Measurements from ENCODE around the gene NLRP11.

Gene NLRP11

GRCh38 chr19:55831846-55832245 lies at the start of gene NLRP11:
Gene NLRP11, minus strand, starts transcription at chr19:55831999. Its CDS starts 13,825 bp downstream, at chr19:55818174.
- DNase-seq (ENCODE audit: low read depth in 1 of 2, low spot score in 1 of 2): no peak

DNA sequence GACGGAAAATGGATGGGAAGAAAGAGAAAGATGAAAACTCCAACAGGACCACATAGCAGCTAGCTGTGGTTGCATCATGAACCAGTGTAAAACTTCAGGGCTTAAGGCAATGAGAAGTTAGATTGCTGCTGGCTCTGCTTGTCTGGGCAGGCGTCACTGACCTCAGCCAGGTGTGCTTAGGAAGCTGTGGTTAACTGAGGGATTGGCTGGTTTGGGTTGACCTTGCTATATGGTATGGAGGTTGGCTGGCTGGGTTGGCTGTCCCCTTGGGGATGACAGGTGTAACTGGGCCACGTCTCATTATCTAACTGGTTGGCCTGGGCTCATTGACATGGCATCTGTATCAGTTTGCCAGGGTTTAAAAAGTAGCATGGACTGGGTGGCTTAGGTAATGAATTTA lies 45.4 kb upstream of the NLRP11 start:
- no peak for DNase-seq (ENCODE audit: low read depth in 1 of 2, low spot score in 1 of 2)

- DNase-seq (ENCODE audit: low read depth in 1 of 2, low spot score in 1 of 2): no peak
Observed at GRCh38 chr19:55870736-55871135, 38.9 kb upstream of the NLRP11 start.

DNA sequence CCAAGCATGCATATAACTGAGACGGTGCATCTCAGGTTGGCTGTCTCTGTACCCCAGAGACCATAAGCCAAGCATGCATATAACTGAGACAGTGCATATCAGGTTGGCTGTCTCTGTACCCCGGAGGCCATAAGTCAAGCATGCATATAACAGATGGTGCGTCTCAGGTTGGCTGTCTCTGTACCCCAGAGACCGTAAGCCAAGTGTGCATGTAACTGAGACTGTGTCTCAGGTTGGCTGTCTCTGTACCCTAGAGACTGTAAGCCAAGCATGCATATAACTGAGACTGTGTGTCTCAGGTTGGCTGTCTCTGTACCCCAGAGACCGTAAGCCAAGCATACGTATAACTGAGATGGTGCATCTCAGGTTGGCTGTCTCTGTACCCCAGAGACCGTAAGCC lies 35.3 kb upstream of the NLRP11 start:
- DNase-seq (ENCODE audit: low read depth in 1 of 2, low spot score in 1 of 2): no peak

- DNase-seq (ENCODE audit: low read depth in 1 of 2, low spot score in 1 of 2): no peak
Observed at GRCh38 chr19:55866521-55866920, 34.7 kb upstream of the NLRP11 start.

DNA sequence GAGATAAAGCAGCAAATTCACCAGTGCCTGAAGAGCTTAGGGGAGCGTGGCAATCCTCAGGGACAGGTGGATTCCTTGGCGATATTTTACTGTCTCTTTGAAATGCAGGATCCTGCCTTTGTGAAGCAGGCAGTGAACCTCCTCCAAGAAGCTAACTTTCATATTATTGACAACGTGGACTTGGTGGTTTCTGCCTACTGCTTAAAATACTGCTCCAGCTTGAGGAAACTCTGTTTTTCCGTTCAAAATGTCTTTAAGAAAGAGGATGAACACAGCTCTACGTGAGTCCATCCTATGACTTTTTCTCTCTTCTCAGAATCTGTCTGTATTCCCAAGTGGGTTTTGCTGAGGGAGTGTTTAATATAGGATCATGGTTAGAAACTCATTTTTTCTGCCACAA lies 27.2 kb upstream of the NLRP11 start:
- no peak for DNase-seq (ENCODE audit: low read depth in 1 of 2, low spot score in 1 of 2)

DNA sequence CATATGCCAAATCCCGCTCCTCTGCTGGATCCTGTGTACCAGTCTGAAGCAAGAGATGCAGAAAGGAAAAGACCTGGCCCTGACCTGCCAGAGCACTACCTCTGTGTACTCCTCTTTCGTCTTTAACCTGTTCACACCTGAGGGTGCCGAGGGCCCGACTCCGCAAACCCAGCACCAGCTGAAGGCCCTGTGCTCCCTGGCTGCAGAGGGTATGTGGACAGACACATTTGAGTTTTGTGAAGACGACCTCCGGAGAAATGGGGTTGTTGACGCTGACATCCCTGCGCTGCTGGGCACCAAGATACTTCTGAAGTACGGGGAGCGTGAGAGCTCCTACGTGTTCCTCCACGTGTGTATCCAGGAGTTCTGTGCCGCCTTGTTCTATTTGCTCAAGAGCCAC lies 26.6 kb upstream of the NLRP11 start:
- no peak for DNase-seq (ENCODE audit: low read depth in 1 of 2, low spot score in 1 of 2)

GRCh38 chr19:55857974-55858373 lies 26.2 kb upstream of the NLRP11 start:
- DNase-seq (ENCODE audit: low read depth in 1 of 2, low spot score in 1 of 2): no peak

- no peak for DNase-seq (ENCODE audit: low read depth in 1 of 2, low spot score in 1 of 2)
Observed at GRCh38 chr19:55857149-55857548, 25.4 kb upstream of the NLRP11 start.

DNA sequence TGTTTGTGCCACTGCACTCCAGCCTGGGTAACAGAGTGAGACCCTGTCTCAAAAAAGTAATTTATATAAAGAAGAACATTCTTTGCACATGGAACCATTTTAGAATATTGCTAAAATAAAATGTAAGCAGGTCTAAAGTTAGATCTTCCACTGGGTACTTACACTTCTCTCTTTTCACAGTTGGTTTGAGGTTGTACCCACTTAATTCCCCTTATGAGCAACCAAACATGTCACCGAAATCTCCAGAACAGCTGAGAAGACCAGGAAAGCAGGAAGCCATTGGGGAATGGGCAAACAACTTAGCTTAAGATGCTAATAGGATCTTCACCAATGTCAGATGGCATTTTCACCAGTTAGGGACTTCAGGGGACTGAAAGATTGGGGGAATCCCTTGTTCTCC lies 23.4 kb upstream of the NLRP11 start:
- DNase-seq (ENCODE audit: low read depth in 1 of 2, low spot score in 1 of 2): no peak

DNA sequence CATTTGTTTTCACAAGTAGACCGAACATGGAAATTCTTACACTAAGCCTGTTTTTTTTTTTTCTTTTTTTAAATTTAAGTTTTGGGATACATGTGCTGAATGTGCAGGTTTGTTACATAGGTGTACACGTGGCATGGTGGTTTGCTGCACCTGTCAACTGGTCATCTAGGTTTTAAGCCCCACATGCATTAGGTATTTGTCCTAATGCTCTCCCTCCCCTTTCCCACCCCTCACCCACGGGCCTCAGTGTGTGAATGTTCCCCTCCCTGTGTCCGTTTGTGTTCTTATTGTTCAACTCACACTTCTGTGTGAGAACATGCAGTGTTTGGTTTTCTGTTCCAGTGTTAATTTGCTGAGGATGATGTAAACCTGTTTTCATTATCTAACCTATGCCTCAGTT lies 7.1 kb upstream of the NLRP11 start:
- DNase-seq (ENCODE audit: low read depth in 1 of 2, low spot score in 1 of 2): no peak

DNA sequence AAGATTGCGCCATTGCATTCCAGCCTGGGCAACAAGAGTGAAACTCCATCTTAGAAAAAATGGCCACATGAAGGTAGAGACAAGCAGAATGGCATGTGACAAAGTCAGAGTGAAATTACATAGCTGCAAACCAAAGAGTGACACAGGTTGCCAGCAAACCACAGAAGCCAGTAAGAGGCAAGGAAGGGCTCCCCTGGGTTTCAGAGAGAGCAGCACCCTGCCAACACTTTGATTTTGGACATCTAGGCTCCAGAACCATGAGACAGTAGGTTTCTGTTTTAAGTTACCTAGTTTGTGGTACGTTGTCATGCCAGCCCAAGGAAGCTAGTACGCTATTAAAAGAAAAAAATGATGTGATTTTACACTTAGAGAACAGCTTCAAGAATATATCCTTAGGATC lies 6.5 kb upstream of the NLRP11 start:
- no peak for DNase-seq (ENCODE audit: low read depth in 1 of 2, low spot score in 1 of 2)

GRCh38 chr19:55836340-55836739 lies 4.5 kb upstream of the NLRP11 start, which contains the start of gene NLRP4:
Gene NLRP4, plus strand, starts transcription at chr19:55836540. Its CDS starts 15,541 bp downstream, at chr19:55852081.
- no peak for DNase-seq (ENCODE audit: low read depth in 1 of 2, low spot score in 1 of 2)

DNA sequence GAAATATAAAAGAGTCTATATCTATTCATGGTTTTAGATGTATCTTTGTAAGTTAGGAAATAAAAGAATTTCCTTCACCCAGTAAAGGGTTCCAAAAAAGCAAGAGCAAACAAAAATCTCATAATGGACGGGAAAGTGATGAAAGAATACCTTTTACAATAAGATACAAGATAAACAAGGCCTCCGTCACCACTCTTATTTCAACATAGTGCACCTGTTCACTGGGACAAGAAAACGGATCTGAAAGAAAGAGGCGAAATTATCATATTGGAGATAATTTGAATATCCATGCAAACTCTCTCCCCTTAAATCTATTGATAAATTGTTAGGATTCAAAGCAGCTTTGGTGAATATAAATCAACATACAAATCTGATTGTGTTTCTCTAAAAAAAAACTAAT lies 877 bp upstream of the NLRP11 start:
- DNase-seq (ENCODE audit: low read depth in 1 of 2, low spot score in 1 of 2): no peak

DNA sequence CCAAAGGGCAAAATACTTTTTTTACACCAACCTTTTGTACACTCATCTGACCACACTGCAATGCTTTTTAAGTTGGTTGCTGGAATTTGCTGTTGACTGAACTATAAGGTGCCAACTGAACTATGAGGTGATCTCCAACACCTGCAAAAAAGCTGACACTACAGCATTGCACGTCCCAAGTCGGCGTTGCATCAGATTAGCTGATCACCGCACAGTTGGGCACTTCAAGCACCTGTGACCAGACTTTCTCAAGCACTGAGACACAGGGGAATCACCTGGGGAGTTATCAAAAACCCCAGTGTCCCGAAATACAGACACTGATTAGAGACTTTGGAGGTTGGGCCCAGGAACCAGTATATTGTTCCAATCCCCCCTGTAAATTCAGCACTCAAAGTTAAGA lies 1.1 kb downstream of the NLRP11 start:
- no peak for DNase-seq (ENCODE audit: low read depth in 1 of 2, low spot score in 1 of 2)

DNA sequence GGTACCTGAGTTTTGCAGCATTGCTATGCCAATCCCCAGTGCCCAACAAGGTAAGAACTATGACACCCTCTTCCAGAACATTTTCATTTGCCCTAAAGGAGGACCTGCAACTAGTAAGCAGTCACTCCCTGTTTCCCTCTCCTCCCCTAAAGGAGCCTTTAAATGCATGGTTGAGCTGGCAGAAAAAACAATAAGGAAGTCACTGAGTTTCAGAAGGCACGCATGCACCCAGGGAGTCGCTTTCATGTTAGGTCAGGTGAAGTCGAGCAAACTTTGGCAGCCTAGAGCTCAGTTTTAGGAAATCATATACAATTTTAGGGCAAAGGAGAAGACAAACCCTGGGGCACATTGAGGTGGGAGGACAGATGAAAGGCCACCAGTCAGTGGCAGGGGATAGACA lies 11.8 kb downstream of the NLRP11 start:
- DNase-seq (ENCODE audit: low read depth in 1 of 2, low spot score in 1 of 2): no peak

- no peak for DNase-seq (ENCODE audit: low read depth in 1 of 2, low spot score in 1 of 2)
Observed at GRCh38 chr19:55813906-55814305, 17.9 kb downstream of the NLRP11 start.

- DNase-seq (ENCODE audit: low read depth in 1 of 2, low spot score in 1 of 2): no peak
Observed at GRCh38 chr19:55812449-55812848, 19.4 kb downstream of the NLRP11 start.

DNA sequence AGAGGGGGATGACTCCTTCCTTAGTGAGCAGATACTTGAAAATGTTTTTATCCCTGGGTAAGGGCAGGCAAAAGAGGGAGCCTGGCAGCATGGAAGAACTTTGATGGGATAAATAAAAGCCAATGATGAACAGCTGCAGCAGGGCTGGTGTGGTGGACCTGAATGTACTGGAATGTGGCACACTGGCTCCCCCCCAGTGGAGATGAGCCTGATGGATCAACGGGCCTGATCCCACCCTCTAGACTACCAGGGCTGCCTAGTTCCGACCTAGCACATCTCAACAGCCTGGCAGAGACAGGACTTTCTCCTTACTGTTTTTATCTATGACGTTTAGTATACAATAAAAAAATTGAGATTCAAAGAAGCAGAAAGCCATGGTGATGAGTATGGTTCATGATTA lies 20.5 kb downstream of the NLRP11 start:
- no peak for DNase-seq (ENCODE audit: low read depth in 1 of 2, low spot score in 1 of 2)

GRCh38 chr19:55809381-55810058 lies 22.3 kb downstream of the NLRP11 start:
- peak; percentile 0 to 11 for DNase-seq (ENCODE audit: low read depth in 1 of 2, low spot score in 1 of 2)

DNA sequence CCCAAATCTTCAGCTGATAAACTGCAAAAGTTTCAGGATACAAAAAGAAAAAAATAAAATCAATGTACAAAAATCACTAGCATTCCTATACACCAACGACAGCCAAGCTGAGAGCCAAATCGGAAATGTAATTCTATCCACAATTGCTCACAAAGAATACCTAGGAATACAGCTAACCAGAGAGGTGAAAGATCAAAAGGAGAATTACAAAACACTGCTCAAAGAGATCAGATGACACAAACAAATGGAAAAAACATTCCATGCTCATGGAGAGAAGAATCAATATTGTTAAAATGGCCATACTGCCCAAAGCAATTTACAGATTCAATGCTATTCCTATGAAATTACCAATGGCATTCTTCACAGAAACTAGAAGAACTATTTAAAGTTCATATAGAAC lies 29.5 kb downstream of the NLRP11 start:
- no peak for DNase-seq (ENCODE audit: low read depth in 1 of 2, low spot score in 1 of 2)

GRCh38 chr19:55801416-55801815 lies 30.4 kb downstream of the NLRP11 start:
- no peak for DNase-seq (ENCODE audit: low read depth in 1 of 2, low spot score in 1 of 2)

- no peak for DNase-seq (ENCODE audit: low read depth in 1 of 2, low spot score in 1 of 2)
Observed at GRCh38 chr19:55795021-55795420, 36.8 kb downstream of the NLRP11 start.
